HG03103 (cell line): ENCODE data around the gene EIF4E2.

Experiments
- ATAC-seq: cut with Tn5 transposase; IDR thresholded peaks from one replicate; pipeline ENCODE4 v1.9.1; 2021; ENCODE audit warnings: low read depth; ENCODE audit not compliant: unreplicated experiment

The EIF4E2 gene

DNA sequence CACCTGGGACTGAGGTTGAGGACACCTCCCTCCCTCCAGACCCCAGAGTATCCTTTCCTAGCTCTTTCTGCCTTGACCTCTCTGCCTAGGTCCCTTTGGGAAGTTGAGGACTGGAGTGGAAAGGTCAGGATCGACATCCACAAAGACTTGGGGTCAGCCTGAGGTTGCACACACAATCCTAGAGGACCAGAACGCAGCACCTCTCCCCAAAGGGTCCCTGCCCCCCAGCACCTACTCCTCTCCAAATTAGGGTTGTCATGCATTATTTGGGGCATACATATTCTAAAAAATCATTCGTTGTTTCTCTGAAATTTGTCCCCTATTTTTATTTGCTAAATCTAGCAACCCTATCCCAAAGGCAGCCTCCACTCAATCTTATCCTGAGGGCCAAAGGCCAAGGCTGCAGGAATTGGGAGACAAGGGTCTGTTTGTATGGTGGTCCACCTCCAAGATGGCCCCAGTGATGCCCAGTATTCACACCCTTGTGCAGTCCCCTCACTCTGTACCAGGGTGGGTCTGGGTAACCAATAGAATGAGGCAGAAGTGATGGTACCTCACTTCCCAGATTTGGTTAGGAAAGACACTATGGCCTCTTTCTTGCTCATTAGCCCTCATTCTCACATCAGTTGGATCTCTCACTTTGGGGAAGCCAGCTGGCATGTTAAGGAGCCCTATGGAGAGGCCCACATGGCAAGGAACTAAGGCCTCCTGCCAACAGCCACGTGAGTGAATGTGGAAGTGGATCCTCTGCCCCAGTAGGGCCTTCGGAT is 14.5 kb upstream of the EIF4E2 start:
- ATAC-seq: no peak

DNA sequence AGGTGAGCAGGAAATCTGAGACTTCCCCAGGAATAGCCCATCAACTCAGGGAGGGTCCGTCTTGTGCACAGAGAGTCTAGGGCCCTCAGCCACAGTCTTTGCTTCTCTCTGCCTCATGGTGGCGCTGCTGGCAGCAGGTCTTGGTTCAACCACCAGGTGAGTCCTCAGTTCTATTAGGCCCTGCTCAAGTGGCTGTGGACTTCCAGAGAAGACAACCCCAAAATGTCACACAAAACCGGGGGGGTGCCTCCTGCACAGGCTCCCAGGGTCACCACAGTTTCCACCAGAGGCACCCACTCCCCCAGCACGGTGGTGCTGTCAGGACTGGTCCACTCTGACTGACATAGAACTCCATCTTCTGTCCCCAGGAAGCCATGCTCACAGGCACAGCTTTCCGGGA is 13.4 kb upstream of the EIF4E2 start:
- ATAC-seq: no peak

DNA sequence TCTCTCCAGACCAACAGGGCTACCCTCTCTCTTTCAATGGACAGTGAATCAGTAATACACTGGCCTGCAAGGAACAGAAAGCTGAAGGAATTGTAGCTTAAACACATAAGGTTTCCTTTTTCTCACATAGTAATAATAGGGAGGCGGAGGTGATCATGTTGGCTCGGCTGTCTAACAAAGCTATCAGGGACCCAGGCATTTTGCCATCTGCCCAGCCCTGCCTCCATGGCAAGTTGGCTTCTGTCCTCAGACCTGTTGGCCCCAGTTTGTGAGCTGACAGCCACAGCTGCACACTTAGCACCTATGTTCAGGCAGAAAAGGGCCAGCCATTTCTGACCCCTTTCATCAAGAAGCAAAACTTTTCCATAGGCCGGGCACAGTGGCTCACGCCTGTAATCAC is 13.0 kb upstream of the EIF4E2 start:
- no peak for ATAC-seq

DNA sequence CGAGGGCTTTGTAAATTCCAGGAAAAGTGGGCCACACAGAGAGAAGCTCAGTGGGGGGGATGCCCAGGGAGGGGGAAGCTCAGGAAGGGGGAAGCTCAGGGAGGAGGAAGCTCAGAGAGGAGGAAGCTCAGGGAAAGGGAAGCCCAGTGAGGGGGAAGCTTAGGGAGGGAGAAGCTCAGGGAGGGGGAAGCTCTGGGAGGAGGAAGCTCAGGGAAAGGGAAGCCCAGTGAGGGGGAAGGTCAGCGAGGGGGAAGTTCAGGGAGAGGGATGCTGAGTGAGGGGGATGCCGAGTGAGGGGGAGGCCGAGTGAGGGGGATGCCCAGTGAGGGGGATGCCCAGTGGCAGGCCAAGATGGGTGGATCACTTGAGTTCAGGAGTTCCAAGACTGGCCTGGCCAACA is 11.8 kb upstream of the EIF4E2 start:
- ATAC-seq: no peak

DNA sequence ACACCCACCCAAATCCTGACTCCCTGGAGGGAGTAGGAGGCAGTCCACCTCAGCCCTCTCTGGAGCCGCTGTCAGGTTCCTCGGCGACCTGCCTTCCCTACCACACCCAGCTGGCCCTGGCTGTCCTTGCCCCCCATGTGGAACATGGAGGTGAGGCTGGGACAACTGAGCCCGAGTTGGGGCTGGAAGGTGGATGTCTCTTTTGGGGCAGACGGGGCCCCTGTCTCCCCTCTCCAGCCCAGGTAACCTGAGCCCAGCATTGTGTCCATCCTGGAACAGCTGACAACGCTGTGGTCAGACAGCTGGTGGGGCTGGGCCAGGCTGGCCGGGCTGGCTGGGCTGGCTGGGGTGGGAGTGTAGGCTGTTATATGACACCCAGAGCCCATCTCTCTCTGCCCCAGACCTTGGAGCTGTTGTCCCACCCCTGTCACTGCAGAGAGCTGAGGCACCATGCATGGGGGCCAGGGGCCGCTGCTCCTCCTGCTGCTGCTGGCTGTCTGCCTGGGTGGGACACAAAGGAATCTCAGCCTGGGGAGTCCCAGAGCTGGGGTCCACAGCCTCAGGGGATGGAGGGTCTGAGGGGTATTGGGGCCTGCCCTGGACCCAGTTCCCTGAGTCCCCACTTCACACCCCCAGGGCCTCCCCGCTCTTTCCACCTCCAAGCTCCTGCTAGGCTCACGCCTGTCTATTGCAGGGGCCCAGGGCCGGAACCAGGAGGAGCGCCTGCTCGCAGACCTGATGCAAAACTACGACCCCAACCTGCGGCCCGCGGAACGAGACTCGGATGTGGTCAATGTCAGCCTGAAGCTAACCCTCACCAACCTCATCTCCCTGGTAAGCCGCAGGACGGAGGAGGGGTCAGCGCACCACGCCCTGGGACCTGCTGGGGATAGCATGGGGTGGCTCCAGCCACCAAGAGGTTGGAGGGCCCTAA is 10.9 kb upstream of the EIF4E2 start, which contains the start of gene CHRNG:
TSS of gene CHRNG (plus strand) at position 395 of the 934 bp plus-strand sequence. CDS start at position 451, 56 bp downstream.
- no peak for ATAC-seq

DNA sequence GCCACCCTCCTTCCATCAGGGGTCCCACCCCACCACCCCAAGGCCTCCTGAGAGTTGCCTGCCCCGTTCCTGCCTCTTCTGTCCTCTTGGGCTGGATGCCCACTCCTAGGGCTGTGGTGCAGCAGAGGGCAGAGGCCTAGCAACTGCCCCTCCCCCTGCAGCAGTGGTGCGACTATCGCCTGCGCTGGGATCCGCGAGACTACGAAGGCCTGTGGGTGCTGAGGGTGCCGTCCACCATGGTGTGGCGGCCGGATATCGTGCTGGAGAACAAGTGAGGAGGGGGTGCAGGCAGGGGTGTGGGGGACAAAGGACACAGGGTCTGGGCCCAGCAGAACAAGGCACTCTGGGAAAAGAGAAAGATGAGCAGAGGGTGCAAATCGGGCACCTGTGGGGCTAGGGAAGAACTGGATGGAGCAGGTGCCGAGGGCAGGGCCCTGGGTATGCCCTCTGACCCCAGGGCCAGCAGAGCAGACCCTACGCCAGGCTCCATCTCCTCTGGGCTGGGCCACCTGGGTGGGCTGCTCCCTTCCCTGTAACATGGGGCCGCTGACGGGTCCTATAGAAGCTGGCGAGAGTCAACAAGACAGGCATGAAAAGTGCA is 9.9 kb upstream of the EIF4E2 start:
- no peak for ATAC-seq

DNA sequence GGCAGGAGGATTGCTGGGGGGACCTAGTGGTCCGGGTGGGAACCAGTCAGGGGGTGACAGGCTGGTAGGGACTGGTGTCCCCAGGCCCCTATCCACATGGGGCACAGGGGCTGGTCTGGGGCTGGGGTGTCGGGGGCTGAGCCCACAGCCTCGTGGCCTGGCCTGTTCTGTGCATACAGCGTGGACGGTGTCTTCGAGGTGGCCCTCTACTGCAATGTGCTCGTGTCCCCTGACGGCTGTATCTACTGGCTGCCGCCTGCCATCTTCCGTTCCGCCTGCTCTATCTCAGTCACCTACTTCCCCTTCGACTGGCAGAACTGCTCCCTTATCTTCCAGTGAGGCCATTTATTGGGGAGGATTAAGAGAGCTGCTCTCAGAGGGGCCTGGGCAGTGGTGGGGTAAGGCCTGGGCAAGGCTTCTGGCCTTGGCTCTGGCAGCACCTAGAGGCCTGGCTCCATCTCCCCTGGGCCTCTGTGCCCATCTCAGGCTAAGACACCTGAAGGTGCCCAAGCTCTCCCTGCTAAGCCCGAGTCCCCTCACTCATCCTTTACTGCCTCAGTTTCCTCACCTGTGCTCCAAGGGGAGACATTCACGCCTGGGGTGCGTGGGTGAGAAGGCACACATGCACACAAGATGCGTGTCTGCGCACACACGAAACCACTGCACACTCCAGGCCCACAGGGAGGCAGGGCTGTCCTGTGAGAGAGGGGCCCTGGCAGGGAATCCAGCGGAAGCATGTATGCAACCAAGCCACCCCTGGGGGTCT is 9.1 kb upstream of the EIF4E2 start:
- ATAC-seq: no peak

DNA sequence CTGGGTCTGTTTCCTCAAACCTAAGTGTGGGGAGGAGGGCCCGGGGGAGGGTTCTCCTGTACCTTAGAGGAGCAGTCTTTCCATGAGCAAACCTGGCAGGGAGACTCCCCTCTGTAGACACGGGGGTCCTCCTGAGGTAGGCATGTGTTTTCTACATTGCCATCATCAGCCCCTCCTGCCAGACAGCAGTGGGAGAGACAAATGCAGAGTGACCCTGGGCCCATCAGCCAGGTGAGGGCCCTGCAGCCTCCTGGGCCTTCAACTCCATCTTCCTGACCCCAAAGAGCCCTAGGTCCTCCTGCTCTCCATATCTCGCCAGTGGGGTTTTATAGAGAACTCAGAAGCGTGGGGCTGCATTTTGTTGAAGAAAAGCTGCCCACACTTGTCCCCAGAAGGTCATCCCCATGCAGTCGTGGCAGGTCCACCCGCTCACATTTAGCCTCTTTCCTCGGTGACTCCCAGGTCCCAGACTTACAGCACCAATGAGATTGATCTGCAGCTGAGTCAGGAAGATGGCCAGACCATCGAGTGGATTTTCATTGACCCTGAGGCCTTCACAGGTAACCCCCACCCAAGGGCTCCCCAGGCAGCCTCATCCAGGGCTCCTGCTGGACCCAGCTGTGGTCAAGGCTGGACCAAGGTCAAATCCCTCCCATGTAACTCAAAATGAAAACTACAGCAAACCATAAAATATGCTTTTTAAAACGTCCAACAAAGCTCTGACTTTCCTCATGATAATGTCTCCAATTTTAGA is 8.4 kb upstream of the EIF4E2 start:
- ATAC-seq: no peak

DNA sequence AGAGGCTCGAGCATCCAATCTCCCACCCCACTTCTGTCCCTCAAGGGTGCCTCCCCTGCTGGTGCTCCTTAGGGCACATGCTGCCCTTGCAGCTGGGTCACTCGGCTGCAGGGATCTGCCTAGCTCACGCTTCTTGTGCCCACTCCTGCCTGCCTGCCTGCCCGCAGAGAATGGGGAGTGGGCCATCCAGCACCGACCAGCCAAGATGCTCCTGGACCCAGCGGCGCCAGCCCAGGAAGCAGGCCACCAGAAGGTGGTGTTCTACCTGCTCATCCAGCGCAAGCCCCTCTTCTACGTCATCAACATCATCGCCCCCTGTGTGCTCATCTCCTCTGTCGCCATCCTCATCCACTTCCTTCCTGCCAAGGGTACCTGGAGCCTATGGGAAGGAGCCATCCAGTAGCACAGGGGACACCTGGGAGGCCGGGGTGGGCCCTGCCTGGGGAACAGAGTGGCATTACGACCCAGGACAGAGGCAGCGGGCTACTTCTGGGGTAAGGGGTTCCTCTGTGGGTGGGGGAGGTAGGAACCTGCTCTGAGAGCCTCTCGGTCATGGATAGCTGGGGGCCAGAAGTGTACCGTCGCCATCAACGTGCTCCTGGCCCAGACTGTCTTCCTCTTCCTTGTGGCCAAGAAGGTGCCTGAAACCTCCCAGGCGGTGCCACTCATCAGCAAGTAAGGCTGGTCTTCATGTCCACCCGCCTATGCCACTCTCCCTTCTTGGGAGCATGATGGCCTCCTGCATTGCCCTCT is 7.6 kb upstream of the EIF4E2 start:
- ATAC-seq: no peak

DNA sequence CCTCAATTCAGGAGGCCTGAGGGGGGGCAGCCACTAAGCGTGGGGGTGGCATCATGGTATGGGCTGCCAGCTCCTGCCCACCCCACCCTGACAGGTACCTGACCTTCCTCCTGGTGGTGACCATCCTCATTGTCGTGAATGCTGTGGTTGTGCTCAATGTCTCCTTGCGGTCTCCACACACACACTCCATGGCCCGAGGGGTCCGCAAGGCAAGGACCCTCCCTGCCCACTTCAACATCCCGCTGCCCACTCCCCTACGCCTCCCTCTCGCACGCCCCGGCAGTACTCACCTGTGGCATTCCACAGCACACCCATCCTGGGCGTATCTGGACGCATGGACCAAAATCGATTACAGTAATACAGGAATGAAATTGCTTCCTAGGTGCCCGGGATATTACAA is 7.0 kb upstream of the EIF4E2 start:
- ATAC-seq: no peak

DNA sequence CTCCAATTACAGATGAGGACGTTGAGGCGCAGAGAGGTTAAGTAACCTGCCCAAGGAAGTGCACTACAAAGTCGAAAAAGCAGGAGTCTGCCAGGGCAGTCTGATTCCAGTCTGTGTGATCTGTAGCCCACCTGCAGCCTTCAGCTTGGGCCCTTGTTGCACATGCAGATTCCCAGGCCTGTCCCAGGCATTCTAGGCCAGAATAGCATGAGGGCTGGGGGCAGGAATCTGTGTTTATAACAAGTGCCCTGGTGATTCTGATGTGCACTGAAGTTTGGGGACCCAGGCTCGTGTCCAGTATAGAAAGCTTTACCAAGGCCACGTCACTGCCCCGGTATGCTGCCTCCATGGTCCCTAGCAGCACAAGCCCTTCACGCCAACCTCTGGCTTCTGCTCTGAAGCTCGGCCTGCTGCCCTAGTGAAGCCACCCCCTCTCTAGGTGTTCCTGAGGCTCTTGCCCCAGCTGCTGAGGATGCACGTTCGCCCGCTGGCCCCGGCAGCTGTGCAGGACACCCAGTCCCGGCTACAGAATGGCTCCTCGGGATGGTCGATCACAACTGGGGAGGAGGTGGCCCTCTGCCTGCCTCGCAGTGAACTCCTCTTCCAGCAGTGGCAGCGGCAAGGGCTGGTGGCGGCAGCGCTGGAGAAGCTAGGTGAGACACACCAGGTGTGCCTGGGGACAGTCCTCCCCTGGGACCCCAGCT is 6.4 kb upstream of the EIF4E2 start:
- ATAC-seq: no peak

DNA sequence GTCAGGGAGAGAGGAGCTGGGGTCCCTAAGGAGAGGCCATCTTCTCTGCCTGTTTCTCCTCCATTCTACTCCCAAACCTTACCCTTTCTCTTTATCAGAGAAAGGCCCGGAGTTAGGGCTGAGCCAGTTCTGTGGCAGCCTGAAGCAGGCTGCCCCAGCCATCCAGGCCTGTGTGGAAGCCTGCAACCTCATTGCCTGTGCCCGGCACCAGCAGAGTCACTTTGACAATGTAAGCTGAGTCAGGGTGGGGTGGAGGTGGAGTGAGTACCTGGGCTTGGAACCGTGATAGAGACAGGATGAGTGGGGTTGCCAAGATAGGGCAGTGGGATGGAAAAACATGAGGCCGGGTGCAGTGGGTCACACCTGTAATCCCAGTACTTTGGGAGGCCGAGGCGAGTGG is 5.8 kb upstream of the EIF4E2 start:
- no peak for ATAC-seq

DNA sequence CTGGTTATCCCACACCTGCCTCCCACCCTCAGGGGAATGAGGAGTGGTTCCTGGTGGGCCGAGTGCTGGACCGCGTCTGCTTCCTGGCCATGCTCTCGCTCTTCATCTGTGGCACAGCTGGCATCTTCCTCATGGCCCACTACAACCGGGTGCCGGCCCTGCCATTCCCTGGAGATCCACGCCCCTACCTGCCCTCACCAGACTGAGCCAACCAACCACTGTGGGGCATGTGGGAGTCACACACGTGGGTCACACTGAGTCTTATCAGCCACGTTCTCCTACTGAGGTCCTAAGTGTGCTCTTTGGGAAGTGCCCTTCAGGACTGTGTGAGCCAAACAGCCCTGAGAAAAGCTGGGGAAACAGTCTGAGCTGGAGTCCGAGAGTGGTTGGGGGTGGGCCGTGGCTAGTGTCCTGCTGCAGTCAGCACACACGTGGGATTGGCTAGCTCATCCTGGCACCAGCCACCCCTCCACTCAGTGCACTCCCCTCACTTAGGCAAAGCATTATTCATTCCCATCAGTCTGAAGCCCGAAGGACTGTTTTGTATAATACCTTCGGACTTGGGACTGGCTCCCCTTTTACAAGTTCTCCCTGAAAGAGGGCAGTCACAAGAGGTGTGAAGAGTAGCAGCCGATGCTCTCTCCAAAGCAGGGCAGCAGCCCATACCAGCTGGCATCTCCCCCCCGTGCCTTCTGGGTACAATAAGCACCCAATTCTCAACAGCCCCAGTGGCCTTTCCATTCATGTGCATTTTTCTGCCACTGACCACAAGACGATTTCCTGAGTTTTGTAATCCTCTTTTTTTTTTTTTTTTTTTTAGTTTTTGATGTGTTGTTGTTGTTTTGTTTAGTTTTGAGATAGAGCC is 4.7 kb upstream of the EIF4E2 start:
- ATAC-seq: no peak

DNA sequence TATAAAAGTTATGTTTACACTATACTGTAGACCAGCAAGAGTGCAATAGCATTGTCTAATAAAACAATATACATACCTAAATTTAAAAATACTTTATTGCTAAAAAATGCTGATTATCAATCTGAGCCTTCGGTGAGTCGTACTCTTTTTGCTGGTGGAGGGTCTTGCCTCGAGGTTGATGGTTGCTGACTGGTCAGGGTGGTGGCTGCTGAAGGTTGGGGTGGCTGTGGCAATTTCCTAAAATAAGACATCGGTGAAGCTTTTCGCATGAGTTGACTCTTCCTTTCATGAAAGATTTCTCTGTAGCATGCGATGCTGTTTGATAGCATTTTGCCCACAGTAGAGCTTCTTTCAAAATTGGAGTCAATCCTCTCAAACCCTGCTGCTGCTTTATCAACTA is 2.5 kb upstream of the EIF4E2 start:
- no peak for ATAC-seq

DNA sequence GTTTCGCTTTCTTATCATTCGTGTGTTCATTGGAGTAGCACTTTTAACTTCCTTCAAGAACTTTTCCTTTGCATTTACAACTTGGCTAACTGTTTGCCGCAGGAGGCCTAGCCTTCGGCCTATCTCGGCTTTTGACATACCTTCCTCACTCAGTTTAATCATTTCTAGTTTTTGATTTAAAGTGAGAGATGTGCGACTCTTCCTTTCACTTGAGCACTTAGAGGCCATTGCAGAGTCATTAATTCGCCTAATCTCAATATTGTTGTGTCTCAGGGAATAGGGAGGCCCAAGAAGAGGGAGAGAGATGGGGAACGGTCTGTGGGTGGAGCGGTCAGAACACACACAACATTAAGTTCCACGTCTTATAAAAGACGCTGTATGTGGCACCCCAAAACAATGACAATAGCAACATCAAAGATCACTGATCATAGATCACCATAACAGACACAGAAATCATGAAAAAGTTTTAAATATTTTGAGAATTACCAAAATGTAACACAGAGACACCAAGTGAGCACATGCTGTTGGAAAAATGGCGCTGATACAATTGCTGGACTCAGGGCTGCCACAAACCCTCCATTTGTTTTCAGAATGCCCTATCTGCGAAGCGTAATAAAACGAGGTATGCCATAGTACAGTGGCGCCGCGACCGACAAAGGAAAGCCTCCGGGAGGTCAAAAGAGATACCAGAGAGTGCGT is 685 bp upstream of the EIF4E2 start:
- ATAC-seq: no peak

DNA sequence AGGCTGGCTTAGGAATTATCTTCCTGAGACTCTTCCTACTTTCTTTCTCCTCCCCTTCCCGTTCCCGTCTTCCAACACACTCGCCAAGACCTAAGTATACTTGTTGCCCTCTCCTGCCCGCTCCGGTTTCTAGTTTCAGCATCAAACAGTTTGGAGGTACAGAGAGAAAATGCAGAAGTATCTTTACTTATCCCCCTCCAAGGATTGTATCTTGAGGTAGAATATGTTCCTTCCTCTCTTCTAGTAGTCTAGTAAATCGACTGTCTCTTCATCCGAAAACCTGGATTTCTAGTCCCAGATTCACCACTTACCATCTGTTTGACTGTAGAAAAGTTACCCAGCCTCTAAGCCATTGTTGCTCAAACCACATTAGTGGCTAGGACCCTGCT is 755 bp downstream of the EIF4E2 start:
- ATAC-seq: no peak

DNA sequence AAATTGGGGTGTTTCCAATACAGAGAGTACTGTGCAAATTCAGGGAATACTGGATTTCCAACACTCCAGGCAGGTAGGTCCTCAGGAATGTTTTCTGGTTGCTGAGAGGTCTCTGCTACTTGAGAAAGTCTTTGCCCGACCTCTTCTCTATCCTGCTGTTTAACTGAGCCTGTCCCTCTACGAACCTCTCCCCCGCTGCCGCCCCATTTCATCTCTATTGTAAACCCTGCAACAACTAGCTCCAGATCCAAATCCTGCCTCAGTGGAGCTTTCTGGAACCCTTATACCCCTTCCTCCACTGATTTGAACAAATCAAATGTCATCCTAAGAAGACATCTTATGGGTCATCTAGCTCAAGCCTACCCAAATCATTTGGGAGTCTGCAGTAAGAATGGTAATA is 1.3 kb downstream of the EIF4E2 start:
- no peak for ATAC-seq
